HuH-7 (cell line): ENCODE data around the gene AP4E1.
"Not testable (repeated sequence)": the region's sequence is repeated elsewhere in the genome, so short reads cannot be mapped to it uniquely, and the experiment has no call there.

Experiments used
- DNase-seq: peaks from one replicate; pipeline ENCODE4 v3.0.0; 2011; ENCODE audit warnings: low spot score

AP4E1 gene

GRCh38 chr15:50889589-50889988 lies 18.9 kb upstream of the AP4E1 start:
- DNase-seq = no peak

DNA sequence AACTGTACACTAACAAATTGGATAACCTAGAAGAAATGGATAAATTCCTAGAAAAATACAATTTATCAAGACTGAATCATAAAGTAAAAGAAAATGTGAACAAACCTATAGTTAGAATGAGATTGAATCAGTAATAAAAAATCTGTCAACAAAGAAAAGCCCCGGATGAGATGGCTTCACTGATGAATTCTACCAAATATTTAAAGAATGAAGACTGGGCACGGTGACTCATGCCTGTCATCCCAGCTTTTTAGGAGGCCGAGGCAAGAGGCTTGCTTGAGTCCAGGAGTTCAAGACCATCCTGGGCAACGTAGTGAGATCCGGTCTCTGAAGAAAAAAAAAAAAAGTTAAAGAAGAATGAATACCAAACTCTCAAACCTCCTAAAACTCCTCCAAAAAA lies 17.7 kb upstream of the AP4E1 start:
- DNase-seq = no peak

DNA sequence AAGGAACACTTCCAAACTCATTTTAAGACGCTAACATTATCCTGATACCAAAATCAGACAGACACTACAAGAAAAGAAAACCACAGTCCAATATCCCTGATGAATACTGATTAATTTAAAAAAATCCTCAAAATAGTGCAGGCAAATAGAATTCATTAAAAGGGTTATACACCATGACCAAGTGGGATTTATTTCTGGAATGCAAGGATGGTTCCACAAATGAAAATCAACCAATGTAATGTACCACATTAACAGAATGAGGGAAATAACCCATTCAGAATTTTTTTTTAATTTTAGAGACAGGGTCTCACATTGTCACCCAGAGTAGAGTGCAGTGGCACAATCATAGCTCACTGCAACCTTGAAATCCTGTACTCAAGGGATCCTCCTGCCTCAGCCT lies 17.3 kb upstream of the AP4E1 start:
- no peak for DNase-seq

- no peak for DNase-seq
These were observed 14.5 kb upstream of the AP4E1 start for GRCh38 chr15:50893976-50894375.

GRCh38 chr15:50901390-50901789 lies 7.1 kb upstream of the AP4E1 start:
- DNase-seq = not testable (repeated sequence)

DNA sequence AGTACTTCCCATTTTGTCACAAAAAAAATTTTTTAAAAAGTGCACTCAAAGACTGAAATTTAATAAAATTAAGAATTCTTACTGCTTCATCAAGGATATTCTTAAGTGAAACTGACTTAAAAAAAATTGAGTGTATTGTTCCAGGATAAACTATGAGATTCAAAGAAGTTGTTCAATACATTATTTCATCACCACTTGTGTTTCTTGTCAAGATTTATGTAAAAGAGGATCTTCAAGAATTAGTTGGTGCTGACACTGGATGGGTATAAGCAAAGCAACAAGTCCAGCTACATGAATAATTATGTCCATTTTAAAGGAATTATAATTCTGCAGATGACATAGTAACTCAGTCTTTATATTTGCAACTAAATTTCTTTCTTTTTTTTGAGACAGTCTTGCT lies 4.3 kb upstream of the AP4E1 start:
- DNase-seq = no peak

DNA sequence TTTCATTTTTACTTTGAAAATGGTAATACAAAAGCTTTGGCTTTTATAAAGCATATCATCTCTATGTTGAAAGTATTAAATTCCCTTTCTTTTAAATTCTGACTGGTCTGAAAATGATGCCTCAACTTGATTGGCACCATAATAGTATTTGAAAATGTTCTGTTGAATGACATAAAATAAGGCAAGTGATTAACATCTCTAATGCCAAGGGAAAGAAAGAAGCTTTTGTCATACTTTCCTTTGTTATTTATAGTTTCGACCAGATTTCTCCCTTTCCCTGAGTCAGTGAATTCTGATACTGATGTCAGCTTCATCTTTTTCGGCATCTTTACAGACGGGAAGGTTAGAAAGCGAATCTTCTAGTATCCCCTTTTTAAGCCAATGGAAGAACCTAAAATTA lies 3.4 kb upstream of the AP4E1 start:
- no peak for DNase-seq

GRCh38 chr15:50906954-50907600 lies 1.4 kb upstream of the AP4E1 start:
- DNase-seq = peak; percentile 67

- DNase-seq = peak; percentile 24
These were observed 778 bp upstream of the AP4E1 start for GRCh38 chr15:50907601-50908208.

GRCh38 chr15:50909010-50909317 lies 481 bp downstream of the AP4E1 start:
- no peak for DNase-seq

- not testable (repeated sequence) for DNase-seq
These were observed 1.9 kb downstream of the AP4E1 start for GRCh38 chr15:50910426-50910795.

GRCh38 chr15:50911001-50911400 lies 2.5 kb downstream of the AP4E1 start:
- DNase-seq = no peak

- DNase-seq = no peak
These were observed 3.1 kb downstream of the AP4E1 start for GRCh38 chr15:50911621-50912020.

- no peak for DNase-seq
These were observed 7.9 kb downstream of the AP4E1 start for GRCh38 chr15:50916400-50916799.

GRCh38 chr15:50919359-50919758 lies 10.9 kb downstream of the AP4E1 start:
- DNase-seq = not testable (repeated sequence)

DNA sequence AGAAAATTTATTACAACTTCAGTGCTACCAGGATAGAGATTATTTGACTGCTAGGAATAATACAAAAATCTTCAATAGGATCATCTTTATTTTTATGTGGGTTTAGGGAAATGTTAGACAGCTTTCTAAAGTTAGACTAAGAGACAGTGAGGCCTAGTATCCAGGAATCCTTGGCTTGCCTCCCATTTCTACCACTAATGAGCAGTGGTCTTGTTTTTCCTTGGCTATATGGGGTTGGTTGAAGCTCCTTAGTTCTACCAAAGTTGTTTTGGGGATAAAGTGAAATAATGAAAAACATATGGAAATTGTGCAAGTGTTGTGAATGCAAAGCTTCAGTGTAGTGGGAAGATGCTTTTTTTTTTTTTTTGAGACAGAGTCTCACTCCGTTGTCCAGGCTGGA lies 16.8 kb downstream of the AP4E1 start:
- no peak for DNase-seq

DNA sequence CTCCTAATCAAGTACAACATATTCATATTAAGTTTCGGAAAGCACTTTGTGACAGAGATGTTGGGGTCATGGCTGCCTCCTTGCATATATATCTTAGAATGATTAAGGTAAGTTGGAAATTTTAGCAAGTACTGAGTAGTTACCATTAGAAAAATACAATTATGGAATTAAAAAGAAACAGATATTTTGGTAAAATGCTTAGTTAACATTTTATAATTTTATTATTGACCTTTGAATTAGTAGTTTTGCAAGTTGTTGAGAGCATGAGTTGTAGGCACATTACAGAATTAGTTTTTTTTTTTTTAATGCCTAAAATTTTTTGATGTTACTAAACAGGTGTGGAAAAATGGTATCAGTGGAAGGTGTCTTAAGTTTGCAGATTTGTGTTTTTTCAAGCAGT lies 20.6 kb downstream of the AP4E1 start:
- DNase-seq = no peak

- DNase-seq = no peak
These were observed 22.3 kb downstream of the AP4E1 start for GRCh38 chr15:50930792-50931191.

DNA sequence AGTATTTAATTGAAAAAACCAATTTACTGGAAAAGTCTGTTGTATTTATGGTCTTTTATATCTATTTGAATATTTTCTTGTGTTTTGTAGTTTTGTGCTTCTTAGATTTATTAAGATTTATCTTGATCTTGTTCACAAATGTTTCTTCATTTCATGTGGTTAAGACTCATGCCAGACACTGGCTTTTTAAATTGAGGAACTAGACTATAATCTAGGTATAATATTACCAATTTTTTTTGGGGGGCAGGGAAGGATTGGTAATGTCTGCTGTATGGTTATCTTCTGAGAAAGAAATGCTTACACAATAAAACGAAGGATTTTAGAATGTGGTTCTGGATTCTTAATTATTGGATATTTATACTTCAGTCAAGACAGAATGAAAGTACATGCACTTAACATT lies 24.9 kb downstream of the AP4E1 start:
- no peak for DNase-seq

- DNase-seq = no peak
These were observed 30.0 kb downstream of the AP4E1 start for GRCh38 chr15:50938525-50938924.

- peak; percentile 15 for DNase-seq
These were observed 31.4 kb downstream of the AP4E1 start for GRCh38 chr15:50939911-50940310.

DNA sequence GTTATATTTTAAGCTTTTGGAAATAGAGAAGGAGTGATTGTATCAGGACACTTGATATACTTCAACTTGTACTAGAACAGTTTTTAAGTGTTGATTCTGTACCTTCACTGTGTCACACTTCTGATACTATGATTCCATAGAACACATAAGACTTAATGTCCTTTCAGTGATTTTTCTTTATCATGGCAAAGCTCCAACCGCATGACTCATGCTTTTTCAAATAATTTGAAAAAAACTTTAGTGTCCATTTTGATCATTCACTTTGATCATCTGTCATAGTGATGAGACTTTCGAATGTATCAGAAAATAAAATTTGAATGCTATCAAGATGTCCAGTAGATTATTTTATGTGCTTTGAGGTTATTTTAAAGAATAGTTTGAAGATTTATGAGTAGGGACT lies 32.0 kb downstream of the AP4E1 start:
- DNase-seq = no peak

- no peak for DNase-seq
These were observed 35.2 kb downstream of the AP4E1 start for GRCh38 chr15:50943638-50944037.

DNA sequence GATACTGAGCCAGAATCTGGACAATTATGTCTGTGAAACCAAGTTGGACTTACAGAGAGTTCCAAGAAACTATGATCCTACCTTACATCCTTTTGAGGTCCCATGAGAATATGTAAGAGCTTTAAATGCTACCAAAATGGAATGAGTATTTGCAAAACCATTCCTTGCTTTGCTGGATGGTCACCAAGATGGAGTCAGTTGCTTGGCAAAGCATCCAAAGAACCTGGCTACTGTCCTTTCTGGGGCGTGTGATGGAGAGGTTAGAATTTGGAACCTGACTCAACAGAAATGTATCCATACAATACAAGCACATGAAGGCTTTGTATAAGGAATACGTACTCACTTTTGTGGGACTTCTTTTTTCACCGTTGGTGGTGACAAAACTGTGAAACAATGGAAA lies 36.2 kb downstream of the AP4E1 start:
- DNase-seq = no peak

GRCh38 chr15:50945725-50946124 lies 37.2 kb downstream of the AP4E1 start:
- no peak for DNase-seq
